Measurements from ENCODE around the gene C1QBP.

GRCh38 chr17:5473906-5474305, 35.0 kb upstream of the C1QBP start:
- TF ChIP-seq CTCF (IDR thresholded peaks at IDR 0.05) (no peak), POLR2AphosphoS5 (IDR thresholded peaks at IDR 0.05) (no peak), POLR2A (IDR thresholded peaks at IDR 0.05) (no peak)

Measured in suprapubic skin (tissue), 4 donors.